GM21423 (cell line): ENCODE results near the gene ANO8.
A peak's percentile ranks its signal among the peaks of the same experiment; 100 is the strongest.
"Not testable (repeated sequence)": the region's sequence is repeated elsewhere in the genome, so short reads cannot be mapped to it uniquely, and the experiment has no call there.

ENCODE experiments used
- ATAC-seq: cut with Tn5 transposase; IDR thresholded peaks from one replicate; pipeline ENCODE4 v1.9.1; 2021; ENCODE audit warnings: mild to moderate bottlenecking, moderate library complexity; ENCODE audit not compliant: unreplicated experiment

The ANO8 gene

GRCh38 chr19:17292301-17293074 is 42.2 kb downstream of the ANO8 start:
- peak; percentile 76 for ATAC-seq

- ATAC-seq = no peak
Measured at GRCh38 chr19:17289489-17289888, 45.2 kb downstream of the ANO8 start.

DNA sequence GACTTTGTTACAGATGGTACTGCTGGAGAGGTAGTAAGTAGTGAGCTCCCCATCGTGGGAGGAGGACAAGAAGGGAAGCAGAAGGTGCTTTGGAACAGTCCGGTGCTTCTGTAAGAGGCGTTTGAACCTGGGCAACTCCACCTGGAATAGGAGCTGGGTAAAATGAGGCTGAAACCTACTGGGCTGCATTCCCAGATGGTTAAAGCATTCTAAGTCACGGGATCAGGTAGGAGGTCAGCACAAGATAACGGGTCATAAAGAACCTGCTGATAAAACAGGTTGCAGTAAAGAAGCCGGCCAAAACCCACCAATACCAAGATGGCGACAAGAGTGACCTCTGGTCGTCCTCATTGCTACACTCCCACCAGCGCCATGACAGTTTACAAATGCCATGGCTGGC is 47.9 kb downstream of the ANO8 start:
- no peak for ATAC-seq

DNA sequence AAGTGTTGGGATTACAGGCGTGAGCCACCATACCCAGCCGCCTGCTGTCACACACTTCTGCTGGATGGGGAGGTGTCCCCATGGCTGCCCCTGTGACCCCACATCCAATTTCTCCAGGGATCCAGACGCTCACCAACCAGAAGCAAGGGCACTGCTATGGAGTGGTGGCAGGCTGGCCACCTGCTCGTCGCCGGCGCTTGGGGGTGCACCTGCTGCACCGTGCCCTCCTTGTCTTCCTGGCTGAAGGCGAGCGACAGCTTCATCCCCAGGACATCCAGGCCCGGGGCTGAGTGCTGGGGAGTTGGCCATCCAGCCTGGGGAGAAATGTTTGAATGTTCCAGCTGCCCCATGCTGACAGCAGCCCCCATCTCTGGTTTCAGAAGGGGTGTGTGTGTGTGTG is 48.4 kb downstream of the ANO8 start:
- no peak for ATAC-seq

- ATAC-seq = no peak
Measured at GRCh38 chr19:17285415-17286135, 49.1 kb downstream of the ANO8 start.

DNA sequence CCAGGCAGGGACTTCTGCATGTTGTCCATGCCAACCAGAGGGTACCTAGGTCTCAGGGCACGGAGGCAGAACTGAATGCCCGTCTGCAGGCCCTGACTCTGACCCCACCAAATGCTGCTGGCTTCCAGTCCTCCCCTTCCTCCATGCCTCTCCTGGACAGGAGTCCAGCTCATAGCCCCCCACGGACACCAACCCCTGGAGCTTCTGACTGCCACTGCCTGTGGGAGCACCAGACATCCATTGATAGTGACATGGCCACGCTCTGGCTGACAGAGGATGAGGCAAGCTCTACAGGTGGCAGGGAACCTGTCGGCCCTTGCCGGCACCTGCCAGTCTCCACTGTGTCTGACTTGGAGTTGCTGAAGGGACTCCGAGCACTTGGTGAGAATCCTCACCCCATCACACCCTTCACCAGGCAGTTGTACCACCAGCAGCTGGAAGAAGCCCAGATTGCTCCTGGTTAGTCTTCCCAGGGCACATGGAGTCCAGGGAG is 51.1 kb downstream of the ANO8 start:
- no peak for ATAC-seq

DNA sequence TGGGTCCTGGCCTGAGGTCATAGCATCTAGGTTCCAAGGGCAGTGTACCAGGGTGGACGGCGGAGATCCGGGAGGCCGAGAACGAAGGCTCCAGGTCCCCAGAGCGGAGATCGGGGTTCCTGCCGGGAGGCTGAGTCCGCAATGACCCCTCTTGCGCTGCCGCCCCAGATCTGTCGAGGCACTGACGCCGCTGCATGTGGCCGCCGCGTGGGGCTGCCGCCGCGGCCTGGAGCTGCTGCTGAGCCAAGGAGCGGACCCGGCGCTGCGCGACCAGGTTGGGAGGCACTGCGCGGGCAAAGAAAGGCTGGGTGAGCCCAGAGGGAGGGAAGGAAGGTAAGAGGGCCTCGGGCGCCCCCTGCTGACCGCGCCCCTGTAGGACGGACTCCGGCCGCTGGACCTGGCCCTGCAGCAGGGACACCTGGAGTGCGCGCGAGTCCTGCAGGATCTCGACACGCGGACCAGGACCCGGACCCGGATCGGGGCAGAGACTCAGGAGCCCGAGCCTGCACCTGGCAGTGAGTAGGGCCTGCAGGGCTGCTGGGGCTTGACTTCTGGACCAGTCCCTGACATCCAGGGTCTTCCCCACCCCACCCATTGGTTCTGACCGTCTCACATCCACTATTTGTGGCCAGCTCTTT is 52.0 kb downstream of the ANO8 start:
- no peak for ATAC-seq

- peak; percentile 45 for ATAC-seq
Measured at GRCh38 chr19:17281391-17282304, 53.0 kb downstream of the ANO8 start, which contains the start of gene ANKLE1. Gene ANKLE1, plus strand, starts transcription at chr19:17281901. Its CDS starts 20 bp downstream, at chr19:17281921.

GRCh38 chr19:17279436-17279835 is 55.2 kb downstream of the ANO8 start:
- no peak for ATAC-seq

GRCh38 chr19:17275441-17276175 is 59.0 kb downstream of the ANO8 start:
- no peak for ATAC-seq

DNA sequence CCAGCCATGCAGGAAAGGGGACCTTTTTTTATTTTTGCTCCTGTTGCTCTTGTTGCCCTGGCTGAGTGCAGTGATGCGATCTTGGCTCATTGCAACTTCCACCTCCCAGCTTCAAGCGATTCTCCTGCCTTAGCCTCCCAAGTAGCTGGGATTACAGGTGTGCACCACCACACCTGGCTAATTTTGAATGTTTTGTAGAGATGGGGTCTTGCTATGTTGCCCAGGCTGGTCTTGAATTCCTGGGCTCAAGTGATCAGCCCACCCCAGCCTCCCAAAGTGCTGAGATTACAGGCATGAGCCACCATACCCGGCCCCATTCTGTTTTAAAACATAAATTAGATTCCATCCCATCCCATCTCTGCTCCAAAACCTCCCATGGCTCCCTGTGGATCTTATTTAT is 59.8 kb downstream of the ANO8 start:
- ATAC-seq = not testable (repeated sequence)
